Lower leg skin (tissue), 4 donors: ENCODE measurements around the gene FLYWCH2. TPM values are rescaled to one million over a fixed set of nuclear protein-coding genes. Genes with fewer than 3 reads are reported as not detected.
A peak's percentile ranks its signal among the peaks of the same experiment; 100 is the strongest.

ENCODE experiments used
- DNase-seq, 2 donors: peaks; one replicate each; pipeline ENCODE4 v3.0.0-alpha.2; 2019; ENCODE audit warnings: low spot score in 2 of 2
- H3K4me3 ChIP-seq: fragments of 200-600 bp; sonication (generic); 2 replicates; pipeline ENCODE4 v1.5.1; 2017; ENCODE audit warnings: mild to moderate bottlenecking, low read depth; ENCODE audit not compliant: poor library complexity, severe bottlenecking
- POLR2A ChIP-seq, 2 donors: fragments of 450-650 bp; IDR thresholded peaks; one replicate each; pipeline ENCODE4 v1.6.1; 2016 to 2017; ENCODE audit warnings: antibody characterized with exemption in 2 of 2, mild to moderate bottlenecking in 1 of 2, moderate library complexity in 1 of 2
- WGBS, 2 donors: methylation state at CpG; one replicate each; pipeline ENCODE4 v1.1.5; 2018; 5-methylcytosine and 5-hydroxymethylcytosine counted together
- intact Hi-C: fragments of 100-400 bp; cut with DNase I; formaldehyde crosslinking; loops from one replicate; pipeline ENCODE4 v1.15.0; 2023; ENCODE audit warnings: low total_unique reads
- total RNA-seq, 4 donors: library from RNA; depleted of rRNA; stranded (reverse); fragments of >200 nt; gene quantifications; one replicate each; pipeline ENCODE4 v1.1.0, GENCODE V29; 2016
- TF ChIP-seq, protein P1 (sequence below), 3 donors: fragments of 450-650 bp; IDR thresholded peaks; one replicate each; pipeline ENCODE4 v1.5.1; 2016; ENCODE audit warnings: antibody characterized with exemption in 3 of 3, mild to moderate bottlenecking in 3 of 3, moderate library complexity in 2 of 3

The FLYWCH2 gene
- total RNA-seq, 4 donors from 2014 or later = 36.4 to 44.6 (median 40.3) TPM

- intact Hi-C loops = no loop called here
- TF ChIP-seq, protein P1, sequence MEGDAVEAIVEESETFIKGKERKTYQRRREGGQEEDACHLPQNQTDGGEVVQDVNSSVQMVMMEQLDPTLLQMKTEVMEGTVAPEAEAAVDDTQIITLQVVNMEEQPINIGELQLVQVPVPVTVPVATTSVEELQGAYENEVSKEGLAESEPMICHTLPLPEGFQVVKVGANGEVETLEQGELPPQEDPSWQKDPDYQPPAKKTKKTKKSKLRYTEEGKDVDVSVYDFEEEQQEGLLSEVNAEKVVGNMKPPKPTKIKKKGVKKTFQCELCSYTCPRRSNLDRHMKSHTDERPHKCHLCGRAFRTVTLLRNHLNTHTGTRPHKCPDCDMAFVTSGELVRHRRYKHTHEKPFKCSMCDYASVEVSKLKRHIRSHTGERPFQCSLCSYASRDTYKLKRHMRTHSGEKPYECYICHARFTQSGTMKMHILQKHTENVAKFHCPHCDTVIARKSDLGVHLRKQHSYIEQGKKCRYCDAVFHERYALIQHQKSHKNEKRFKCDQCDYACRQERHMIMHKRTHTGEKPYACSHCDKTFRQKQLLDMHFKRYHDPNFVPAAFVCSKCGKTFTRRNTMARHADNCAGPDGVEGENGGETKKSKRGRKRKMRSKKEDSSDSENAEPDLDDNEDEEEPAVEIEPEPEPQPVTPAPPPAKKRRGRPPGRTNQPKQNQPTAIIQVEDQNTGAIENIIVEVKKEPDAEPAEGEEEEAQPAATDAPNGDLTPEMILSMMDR (IDR thresholded peaks at IDR 0.05) = no peak
- no peak for TF ChIP-seq POLR2A (IDR thresholded peaks at IDR 0.05)
- 76 to 80% methylated on average over 4 of the region's 4 CpGs for WGBS, 2 donors
- no peak overlapping the region for H3K4me3 ChIP-seq
- DNase-seq = no peak
Measured at GRCh38 chr16:2865651-2866050, 17.4 kb upstream of the FLYWCH2 start.

DNA sequence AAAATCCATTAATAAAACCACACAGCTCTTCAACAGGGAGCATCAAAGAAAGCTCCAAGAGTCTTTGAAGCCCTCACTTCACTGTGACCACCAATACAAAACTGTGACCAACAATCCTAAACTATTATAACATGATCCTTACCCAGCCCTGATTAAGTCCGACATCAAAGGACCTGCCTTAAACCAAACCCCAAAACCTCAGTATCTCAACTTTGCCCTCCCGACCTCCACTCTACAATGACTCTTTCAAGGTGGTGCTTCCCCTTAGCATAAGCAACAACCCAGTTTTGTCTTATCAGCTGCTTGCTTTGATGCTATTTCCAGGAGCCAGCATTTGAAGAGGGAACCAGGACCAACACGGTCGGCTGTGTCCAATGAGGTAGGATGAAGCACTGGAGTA lies 16.6 kb upstream of the FLYWCH2 start:
- intact Hi-C loops = no loop called here
- no peak for DNase-seq
- 77 to 79% methylated on average over 4 of the region's 4 CpGs for WGBS, 2 donors
- no peak for TF ChIP-seq POLR2A (IDR thresholded peaks at IDR 0.05)
- TF ChIP-seq, protein P1 (IDR thresholded peaks at IDR 0.05) = no peak
- no peak overlapping the region for H3K4me3 ChIP-seq

DNA sequence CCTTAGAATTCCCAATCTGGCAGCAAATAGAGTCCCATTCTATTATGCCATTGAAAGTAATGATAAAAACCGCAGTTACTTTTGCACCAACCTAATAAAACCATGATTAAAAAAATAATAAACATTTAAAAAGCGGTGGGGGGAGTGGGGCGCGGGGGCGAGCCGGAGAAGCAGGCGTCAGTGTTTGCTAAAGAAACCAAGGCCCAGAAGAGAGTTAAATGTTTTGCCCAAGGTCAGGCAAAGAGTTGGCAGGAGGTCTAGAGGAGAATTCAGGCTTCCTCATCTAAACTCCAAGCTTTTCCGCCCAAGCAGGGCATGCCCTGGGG lies 15.4 kb upstream of the FLYWCH2 start:
- 33 to 40% methylated on average over 8 of the region's 8 CpGs for WGBS, 2 donors
- intact Hi-C loops = no loop called here
- peak overlapping the region; percentile 14 for H3K4me3 ChIP-seq
- no peak for DNase-seq
- TF ChIP-seq, protein P1 (IDR thresholded peaks at IDR 0.05) = no peak
- no peak for TF ChIP-seq POLR2A (IDR thresholded peaks at IDR 0.05)

- H3K4me3 ChIP-seq = peak overlapping the region; percentile 14
- DNase-seq = peak; percentile 90 to 99
- intact Hi-C loops = no loop called here
- 0 to 1% methylated on average over 40 to 43 of the region's 45 CpGs for WGBS, 2 donors
- TF ChIP-seq, protein P1 (IDR thresholded peaks at IDR 0.05) = peak in 1 of 3 donors; percentile 96
- TF ChIP-seq POLR2A (IDR thresholded peaks at IDR 0.05) = no peak
Measured at GRCh38 chr16:2867987-2868789, 14.8 kb upstream of the FLYWCH2 start.

DNA sequence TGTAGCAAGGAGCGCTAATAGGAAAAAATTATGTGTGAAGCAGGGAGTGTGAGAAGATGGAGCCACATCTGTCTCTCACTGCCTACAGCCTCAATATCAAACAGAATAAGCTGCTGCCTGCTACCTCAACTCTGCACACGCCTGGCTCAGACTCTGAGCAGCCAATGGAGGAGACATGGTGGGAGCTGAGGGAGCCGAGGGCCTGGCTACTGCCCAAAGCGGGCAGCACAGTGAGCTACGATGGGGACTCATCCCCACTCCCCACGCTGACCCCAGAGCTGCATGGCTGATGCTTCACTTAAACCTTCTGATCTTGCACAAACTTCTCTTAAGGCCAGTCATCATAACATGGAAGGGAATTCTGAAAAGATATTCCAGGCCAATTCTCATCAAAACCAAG lies 11.1 kb upstream of the FLYWCH2 start:
- TF ChIP-seq, protein P1 (IDR thresholded peaks at IDR 0.05) = no peak
- TF ChIP-seq POLR2A (IDR thresholded peaks at IDR 0.05) = no peak
- no peak overlapping the region for H3K4me3 ChIP-seq
- WGBS, 2 donors = 65% methylated on average over 6 of the region's 6 CpGs
- intact Hi-C loops = no loop called here
- no peak for DNase-seq
